GM10266 (cell line): Measurements from ENCODE around the gene ATXN3.
A peak's percentile ranks its signal among the peaks of the same experiment; 100 is the strongest.

Experiments used
- DNase-seq: peaks from one replicate; pipeline ENCODE4 v3.0.0; 2012; ENCODE audit errors: extremely low spot score
- TF ChIP-seq, protein P1 (sequence below): IDR thresholded peaks from 2 replicates; pipeline ENCODE4 v1.5.1; 2012; ENCODE audit warnings: mild to moderate bottlenecking, low read depth; ENCODE audit not compliant: control insufficient read depth, insufficient read depth; ENCODE audit errors: missing control alignments

The ATXN3 gene

DNA sequence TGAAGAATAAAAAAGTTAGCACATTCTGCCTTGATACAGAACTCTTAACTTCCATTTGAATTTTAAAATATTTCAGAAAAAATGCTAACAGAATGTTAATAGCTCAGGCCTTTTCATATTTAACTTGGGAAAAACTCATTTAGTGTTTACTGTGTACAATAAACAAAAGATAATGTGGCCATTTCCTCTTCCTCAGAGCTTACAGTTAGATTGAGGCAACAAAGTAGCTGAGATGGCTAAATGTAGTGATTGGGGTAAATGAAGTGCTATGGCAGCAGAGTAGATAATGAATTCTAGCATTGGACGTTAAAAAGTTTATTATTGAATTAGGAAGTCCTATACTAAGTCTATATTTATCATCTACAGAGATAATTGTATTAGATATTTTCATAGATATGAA, 28.1 kb upstream of the ATXN3 start:
- no peak for DNase-seq
- TF ChIP-seq, protein P1, sequence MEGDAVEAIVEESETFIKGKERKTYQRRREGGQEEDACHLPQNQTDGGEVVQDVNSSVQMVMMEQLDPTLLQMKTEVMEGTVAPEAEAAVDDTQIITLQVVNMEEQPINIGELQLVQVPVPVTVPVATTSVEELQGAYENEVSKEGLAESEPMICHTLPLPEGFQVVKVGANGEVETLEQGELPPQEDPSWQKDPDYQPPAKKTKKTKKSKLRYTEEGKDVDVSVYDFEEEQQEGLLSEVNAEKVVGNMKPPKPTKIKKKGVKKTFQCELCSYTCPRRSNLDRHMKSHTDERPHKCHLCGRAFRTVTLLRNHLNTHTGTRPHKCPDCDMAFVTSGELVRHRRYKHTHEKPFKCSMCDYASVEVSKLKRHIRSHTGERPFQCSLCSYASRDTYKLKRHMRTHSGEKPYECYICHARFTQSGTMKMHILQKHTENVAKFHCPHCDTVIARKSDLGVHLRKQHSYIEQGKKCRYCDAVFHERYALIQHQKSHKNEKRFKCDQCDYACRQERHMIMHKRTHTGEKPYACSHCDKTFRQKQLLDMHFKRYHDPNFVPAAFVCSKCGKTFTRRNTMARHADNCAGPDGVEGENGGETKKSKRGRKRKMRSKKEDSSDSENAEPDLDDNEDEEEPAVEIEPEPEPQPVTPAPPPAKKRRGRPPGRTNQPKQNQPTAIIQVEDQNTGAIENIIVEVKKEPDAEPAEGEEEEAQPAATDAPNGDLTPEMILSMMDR, result no peak

DNA sequence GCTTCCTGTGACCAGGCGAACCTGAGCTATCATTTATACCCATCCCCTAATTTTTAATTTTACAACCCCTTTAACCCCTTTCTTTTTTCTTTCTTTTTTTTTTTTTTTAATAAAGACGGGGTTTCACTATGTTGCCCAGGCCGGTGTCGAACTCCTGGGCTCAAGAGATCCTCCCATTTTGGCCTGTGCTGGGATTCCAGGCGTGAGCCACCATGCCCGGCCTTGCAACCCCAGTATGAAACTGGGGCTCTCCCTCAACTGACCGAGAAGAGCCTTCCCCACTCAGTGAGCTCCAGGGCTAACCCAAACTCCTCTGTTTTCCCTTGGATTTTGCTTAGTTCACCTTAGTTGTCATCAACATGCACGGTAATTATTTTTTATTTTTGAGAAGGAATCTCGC, 16.4 kb upstream of the ATXN3 start:
- TF ChIP-seq, protein P1, result no peak
- DNase-seq, result no peak

DNA sequence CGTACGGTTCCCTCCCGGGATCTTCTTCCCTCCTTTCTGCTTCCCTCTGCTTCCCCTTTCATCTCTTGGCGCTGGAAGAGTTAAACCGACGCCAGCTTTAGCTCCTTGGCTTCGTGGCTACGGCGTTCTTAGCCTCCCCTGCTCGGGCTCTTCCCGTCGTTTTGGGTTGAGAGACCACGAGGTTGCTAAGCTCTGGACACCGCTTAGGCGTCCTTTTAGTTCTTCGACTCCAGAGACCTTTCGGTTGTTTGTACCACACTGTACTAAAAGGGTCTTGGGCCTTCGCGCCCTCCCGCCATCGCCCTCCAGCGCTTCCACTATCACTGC, 15.9 kb upstream of the ATXN3 start:
- TF ChIP-seq, protein P1, result no peak
- no peak for DNase-seq

DNA sequence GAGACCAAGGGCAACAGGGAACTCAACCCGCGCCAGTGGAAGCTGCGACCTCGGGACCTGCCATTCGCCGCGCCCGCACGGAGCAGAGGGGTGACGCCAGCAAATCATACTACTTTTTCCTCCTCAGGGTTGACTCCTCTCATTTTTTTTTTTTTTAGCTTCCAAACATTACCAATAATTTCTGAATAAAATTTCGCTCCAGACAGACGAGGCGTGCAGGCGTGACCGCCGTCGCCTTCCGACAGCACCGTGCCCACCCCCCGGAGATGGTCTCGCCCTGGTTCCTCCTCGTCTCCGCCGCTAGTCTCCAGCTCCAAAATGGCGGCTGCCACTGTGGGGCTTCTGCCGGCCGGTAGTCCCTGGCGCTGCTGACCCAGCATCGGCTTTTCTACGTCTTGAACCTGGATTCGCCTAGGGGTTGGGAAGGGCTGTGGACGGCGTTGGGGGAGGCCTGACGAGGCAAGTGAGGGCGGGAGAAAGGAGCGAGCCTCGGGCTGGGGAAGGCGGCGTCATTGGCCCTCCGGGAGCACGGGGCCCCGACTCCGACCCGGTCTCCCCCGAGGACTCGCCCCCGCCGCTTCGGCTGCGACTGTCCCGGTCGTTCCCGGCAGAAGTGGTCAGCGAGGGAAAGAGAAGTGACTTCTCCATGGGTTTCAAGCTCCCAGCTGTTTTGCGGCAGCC, 15.4 kb upstream of the ATXN3 start, which contains the start of the genes CPSF2 and NDUFB1:
TSS of gene CPSF2 (plus strand) at position 300 of the 681 bp plus-strand sequence. CDS start 9,016 bp downstream, outside the sequence.
TSS of gene NDUFB1 (minus strand) at position 37 of the 681 bp plus-strand sequence. CDS start 4,069 bp downstream, outside the sequence.
- DNase-seq, result peak; percentile 85
- TF ChIP-seq, protein P1, result no peak

DNA sequence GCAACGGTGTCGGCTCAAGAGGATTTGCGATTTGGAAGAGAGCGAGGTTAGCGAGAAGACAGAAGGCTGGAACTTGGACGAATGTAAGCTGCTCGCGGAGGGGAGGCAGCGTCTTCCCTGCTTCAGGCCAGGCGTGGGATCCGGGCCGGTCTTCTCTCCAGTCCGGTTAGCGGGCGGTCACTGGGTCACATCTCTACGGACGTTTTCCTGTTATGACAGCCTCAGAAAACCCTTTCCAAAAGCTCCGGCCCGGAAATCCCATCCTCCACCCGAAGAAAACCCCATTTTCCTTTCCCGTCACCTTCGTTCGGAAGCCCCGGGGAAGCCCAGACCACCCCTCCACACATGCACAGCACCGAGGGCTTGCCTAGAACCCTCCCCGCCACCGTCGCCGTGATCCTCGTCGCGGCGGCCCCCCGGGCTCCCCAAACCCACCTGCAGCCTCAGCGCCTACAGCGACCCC, 14.9 kb upstream of the ATXN3 start:
- TF ChIP-seq, protein P1, result no peak
- DNase-seq, result peak; percentile 34

DNA sequence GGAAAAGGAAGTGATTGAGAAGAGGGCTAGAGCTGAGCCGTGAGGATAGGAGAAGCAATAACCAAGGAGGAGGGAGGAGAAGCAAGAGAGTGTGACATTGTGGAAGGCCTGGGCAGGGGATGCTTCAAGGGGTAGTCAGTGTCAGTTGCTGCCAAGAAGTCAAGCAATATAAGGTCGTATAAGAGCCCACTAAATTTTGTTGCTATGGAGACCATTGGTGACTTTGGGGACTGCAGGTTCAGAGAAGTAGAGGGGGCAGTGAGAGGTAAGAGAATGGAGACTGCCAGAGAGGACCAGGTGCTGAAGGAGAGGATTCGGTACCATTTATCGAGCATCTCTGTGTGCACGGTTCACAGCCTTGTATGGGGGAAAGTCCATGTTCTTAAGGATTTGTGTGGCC, 3.1 kb upstream of the ATXN3 start:
- no peak for DNase-seq
- TF ChIP-seq, protein P1, result no peak
